ENCODE data around the gene PRKCD. TPM values are rescaled to one million over a fixed set of nuclear protein-coding genes. Genes with fewer than 3 reads are reported as not detected.

Gene PRKCD
- total RNA-seq, 1 donor from 2014 or later: 32.2 TPM

DNA sequence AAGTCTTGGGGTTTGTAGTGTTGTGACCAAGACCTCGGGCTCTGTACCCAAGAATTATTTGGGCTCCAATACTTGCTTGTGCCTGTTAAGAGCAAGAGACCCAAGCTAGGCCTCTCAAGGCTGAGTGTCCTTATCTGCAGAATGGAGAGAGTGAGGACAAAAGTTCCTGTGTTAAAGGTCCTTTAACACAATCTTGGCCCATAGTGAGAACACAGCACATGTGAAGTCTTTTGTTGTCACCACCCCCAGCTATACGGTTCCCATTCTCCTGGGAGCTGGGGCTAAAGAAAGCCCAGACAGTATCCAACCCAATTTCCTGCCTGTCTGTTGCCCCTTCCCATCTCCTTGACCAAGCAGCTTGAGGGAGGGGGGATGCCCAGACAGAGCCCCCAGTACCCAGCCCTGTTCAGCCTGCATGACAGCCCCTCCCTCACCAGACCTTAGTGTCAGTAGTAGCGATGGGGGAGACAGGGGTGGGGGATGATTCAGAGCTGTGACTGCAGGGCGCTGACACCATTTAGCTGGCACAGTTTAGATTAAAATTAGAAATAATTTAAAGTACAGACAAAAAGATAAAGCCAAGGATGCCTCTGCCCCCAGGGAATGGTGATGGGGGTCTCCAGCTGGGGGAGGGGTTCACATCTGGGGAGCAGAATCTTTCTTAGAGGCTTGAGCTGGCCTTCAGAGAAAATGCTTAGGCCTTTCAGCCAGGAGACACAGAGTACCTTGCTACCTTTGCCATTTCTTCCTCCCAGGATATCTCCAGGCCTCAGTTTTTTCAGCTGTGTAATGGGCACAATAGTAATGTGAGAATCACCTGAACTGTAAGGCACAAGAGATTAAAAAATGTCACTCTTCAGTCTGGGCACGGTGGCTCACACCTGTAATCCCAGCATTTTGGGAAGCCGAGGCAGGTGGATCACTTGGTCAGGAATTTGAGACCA, 2.7 kb downstream of the PRKCD start:
- Histone ChIP-seq H3K9me3 (no peaks in the 10 kb centered on the region), H3K4me1 (peaks cover 79% of the 10 kb centered on the region), H3K36me3 (no peaks in the 10 kb centered on the region), H3K4me3 (no peak overlapping the region), H3K27me3 (no peaks in the 10 kb centered on the region), H3K27ac (no peak overlapping the region)
- intact Hi-C loops (cut with DNase I): no loop called here
- DNase-seq (ENCODE audit: extremely low spot score in 2 of 2): no peak
- TF ChIP-seq, protein P1, sequence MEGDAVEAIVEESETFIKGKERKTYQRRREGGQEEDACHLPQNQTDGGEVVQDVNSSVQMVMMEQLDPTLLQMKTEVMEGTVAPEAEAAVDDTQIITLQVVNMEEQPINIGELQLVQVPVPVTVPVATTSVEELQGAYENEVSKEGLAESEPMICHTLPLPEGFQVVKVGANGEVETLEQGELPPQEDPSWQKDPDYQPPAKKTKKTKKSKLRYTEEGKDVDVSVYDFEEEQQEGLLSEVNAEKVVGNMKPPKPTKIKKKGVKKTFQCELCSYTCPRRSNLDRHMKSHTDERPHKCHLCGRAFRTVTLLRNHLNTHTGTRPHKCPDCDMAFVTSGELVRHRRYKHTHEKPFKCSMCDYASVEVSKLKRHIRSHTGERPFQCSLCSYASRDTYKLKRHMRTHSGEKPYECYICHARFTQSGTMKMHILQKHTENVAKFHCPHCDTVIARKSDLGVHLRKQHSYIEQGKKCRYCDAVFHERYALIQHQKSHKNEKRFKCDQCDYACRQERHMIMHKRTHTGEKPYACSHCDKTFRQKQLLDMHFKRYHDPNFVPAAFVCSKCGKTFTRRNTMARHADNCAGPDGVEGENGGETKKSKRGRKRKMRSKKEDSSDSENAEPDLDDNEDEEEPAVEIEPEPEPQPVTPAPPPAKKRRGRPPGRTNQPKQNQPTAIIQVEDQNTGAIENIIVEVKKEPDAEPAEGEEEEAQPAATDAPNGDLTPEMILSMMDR (IDR thresholded peaks at IDR 0.05): no peak
- TF ChIP-seq POLR2A (IDR thresholded peaks at IDR 0.05): no peak
- TF ChIP-seq POLR2AphosphoS5 (IDR thresholded peaks at IDR 0.05; ENCODE audit: insufficient read depth in 1 of 2, low read depth in 1 of 2): no peak

DNA sequence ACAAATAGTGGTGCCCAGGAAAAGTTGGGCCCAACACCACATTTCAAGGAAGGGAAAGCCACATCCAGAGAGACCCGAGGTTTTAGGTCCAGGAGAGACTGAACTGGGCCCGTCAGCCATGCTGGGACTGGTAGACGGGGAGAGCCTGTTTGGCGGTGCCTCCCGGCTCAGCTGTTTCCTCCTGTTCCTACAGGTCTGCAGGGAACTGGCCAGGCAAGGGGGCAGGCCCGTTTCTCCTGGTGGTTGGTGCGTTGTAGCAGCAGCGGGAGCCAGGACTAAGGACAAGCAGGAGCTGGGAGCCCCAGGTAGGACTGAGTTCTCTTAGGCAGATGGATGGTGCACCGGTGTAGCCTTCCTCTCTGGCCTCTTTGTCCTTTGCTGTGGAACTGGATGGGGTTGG, 3.9 kb downstream of the PRKCD start:
- Histone ChIP-seq H3K4me1 (peaks cover 73% of the 10 kb centered on the region), H3K27ac (no peak overlapping the region), H3K4me3 (no peak overlapping the region), H3K36me3 (no peaks in the 10 kb centered on the region), H3K27me3 (no peaks in the 10 kb centered on the region), H3K9me3 (no peaks in the 10 kb centered on the region)
- no peak for DNase-seq (ENCODE audit: extremely low spot score in 2 of 2)
- TF ChIP-seq, protein P1 (IDR thresholded peaks at IDR 0.05): no peak
- TF ChIP-seq POLR2A (IDR thresholded peaks at IDR 0.05): no peak
- no peak for TF ChIP-seq POLR2AphosphoS5 (IDR thresholded peaks at IDR 0.05; ENCODE audit: insufficient read depth in 1 of 2, low read depth in 1 of 2)
- intact Hi-C loops (cut with DNase I): no loop called here

DNA sequence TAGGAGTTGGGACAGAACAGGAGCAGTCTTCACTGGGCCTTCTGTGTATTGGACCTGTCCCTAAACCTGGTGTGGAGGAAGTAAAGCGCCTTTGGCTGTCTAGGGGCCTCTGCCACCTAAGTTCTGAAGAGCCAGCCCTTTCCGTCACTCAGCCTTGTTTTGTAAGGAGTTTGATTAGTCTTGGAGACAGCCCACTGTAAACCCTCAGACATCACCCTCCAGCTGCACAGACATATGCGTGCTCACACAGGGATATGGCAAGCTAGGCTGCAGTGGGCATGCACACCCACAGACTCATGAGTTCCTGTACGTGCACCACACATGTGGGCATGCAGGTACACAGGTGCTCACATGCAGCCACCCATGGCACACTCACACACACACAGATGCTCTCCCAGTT, 5.2 kb downstream of the PRKCD start:
- no peaks in the 10 kb centered on the region for H3K9me3 ChIP-seq
- no peak for DNase-seq (ENCODE audit: extremely low spot score in 2 of 2)
- peaks cover 65% of the 10 kb centered on the region for H3K4me1 ChIP-seq
- no peak overlapping the region for H3K4me3 ChIP-seq
- H3K27me3 ChIP-seq: no peaks in the 10 kb centered on the region
- H3K27ac ChIP-seq: no peak overlapping the region
- no peaks in the 10 kb centered on the region for H3K36me3 ChIP-seq
- TF ChIP-seq, protein P1 (IDR thresholded peaks at IDR 0.05): no peak
- TF ChIP-seq POLR2A (IDR thresholded peaks at IDR 0.05): no peak
- no peak for TF ChIP-seq POLR2AphosphoS5 (IDR thresholded peaks at IDR 0.05; ENCODE audit: insufficient read depth in 1 of 2, low read depth in 1 of 2)
- intact Hi-C loops (cut with DNase I): no loop called here

DNA sequence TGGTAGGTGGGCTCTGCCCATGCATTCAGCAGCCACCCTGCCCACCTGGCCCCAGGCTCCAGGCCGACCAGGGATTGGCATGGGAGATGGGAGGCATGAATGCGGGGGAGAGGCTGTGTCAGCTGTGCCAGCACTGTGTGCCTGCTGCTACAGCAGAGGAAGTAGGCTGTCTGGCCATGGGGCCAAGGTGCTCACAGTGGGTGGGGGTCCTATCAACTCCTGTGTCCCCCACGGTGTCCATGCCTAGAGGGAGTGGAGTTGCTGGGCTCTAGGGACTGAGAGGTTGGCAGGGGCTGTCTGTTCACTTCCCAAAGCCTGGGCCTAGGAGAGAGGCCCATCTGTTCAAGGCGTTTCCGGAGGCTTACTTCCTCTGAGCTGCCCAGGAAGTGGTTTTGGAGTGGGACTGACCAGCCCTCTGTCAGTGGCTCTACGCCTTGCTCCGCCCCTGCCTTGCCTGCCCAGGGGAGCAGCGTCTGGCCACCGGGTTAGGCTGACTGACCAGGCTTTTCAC, 5.8 kb downstream of the PRKCD start:
- intact Hi-C loops (cut with DNase I): no loop called here
- no peak overlapping the region for H3K27ac ChIP-seq
- peaks cover 65% of the 10 kb centered on the region for H3K4me1 ChIP-seq
- H3K4me3 ChIP-seq: no peak overlapping the region
- TF ChIP-seq POLR2A (IDR thresholded peaks at IDR 0.05) (no peak), POLR2AphosphoS5 (IDR thresholded peaks at IDR 0.05; ENCODE audit: insufficient read depth in 1 of 2, low read depth in 1 of 2) (no peak)
- no peak for DNase-seq (ENCODE audit: extremely low spot score in 2 of 2)
- no peaks in the 10 kb centered on the region for H3K27me3 ChIP-seq
- H3K36me3 ChIP-seq: no peaks in the 10 kb centered on the region
- H3K9me3 ChIP-seq: no peaks in the 10 kb centered on the region

DNA sequence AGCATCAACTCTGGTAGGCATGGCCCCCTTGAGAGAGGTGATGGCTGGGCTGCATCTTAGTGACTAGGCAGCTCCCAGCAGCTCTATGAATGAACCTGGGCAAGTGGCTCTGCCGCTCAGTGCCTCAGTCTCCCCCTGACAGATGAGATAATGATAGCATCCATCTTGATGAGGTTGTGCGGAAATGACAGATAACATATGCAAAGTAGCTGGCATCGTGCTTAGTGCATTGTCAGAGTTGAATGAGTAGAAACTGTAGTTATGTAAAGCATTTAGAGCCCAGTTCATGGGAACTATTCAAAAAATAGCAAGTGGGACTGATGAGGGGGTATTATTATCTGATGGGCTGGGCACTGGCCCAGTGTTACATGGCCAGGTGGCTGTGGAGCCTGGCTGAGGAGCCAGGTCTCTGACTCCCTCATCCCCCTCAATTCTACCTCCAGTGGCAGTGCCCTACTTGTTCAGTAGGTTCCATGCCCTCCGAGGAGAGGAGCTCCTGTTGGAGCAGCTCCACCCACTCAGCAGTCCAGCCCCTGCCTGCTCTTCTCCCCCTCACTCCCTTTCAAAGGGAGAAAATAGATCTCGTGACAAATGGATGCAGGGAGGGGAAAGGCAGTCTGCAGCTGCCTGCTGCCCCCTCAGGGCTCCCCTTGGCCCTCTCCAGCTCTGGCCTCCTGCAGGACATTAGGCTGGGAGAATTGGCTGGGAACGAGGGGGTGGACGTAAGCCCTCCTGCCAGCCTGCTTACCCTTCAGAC, 6.6 kb downstream of the PRKCD start:
- Histone ChIP-seq H3K36me3 (no peaks in the 10 kb centered on the region), H3K4me1 (peaks cover 57% of the 10 kb centered on the region), H3K9me3 (no peaks in the 10 kb centered on the region), H3K27me3 (no peaks in the 10 kb centered on the region), H3K27ac (no peak overlapping the region), H3K4me3 (no peak overlapping the region)
- no peak for DNase-seq (ENCODE audit: extremely low spot score in 2 of 2)
- intact Hi-C loops (cut with DNase I): no loop called here
- TF ChIP-seq POLR2A (IDR thresholded peaks at IDR 0.05) (no peak), POLR2AphosphoS5 (IDR thresholded peaks at IDR 0.05; ENCODE audit: insufficient read depth in 1 of 2, low read depth in 1 of 2) (no peak)
- TF ChIP-seq, protein P1 (IDR thresholded peaks at IDR 0.05): no peak
